ENCODE data around the gene PDE1C.

PDE1C gene

GRCh38 chr7:32001948-32002347 is 68.3 kb downstream of the PDE1C start:
- DNase-seq (ENCODE audit: low spot score) (no peak), ATAC-seq (ENCODE audit: low read depth) (no peak)
- no peaks in the 10 kb centered on the region for H3K4me1 ChIP-seq (ENCODE audit: insufficient read depth, poor library complexity, severe bottlenecking)
- H3K27ac ChIP-seq (ENCODE audit: poor library complexity, severe bottlenecking) = no peak overlapping the region
- H3K36me3 ChIP-seq (ENCODE audit: low read depth) = no peaks in the 10 kb centered on the region
- no peak for TF ChIP-seq CTCF (IDR thresholded peaks at IDR 0.05; ENCODE audit: poor library complexity, severe bottlenecking)
- H3K27me3 ChIP-seq (ENCODE audit: insufficient read depth, poor library complexity, severe bottlenecking) = no peaks in the 10 kb centered on the region
- H3K9me3 ChIP-seq (ENCODE audit: severe bottlenecking) = no peaks in the 10 kb centered on the region
- no peak overlapping the region for H3K4me3 ChIP-seq (ENCODE audit: severe bottlenecking)

GRCh38 chr7:31997423-31997822 is 72.8 kb downstream of the PDE1C start:
- DNase-seq (ENCODE audit: low spot score) (no peak), ATAC-seq (ENCODE audit: low read depth) (no peak)
- Histone ChIP-seq H3K9me3 (ENCODE audit: severe bottlenecking) (no peaks in the 10 kb centered on the region), H3K27me3 (ENCODE audit: insufficient read depth, poor library complexity, severe bottlenecking) (no peaks in the 10 kb centered on the region), H3K27ac (ENCODE audit: poor library complexity, severe bottlenecking) (no peak overlapping the region), H3K4me1 (ENCODE audit: insufficient read depth, poor library complexity, severe bottlenecking) (no peaks in the 10 kb centered on the region), H3K36me3 (ENCODE audit: low read depth) (no peaks in the 10 kb centered on the region), H3K4me3 (ENCODE audit: severe bottlenecking) (no peak overlapping the region)
- TF ChIP-seq CTCF (IDR thresholded peaks at IDR 0.05; ENCODE audit: poor library complexity, severe bottlenecking) = no peak

GRCh38 chr7:31995134-31995533 is 75.1 kb downstream of the PDE1C start:
- no peak overlapping the region for H3K4me3 ChIP-seq (ENCODE audit: severe bottlenecking)
- no peaks in the 10 kb centered on the region for H3K9me3 ChIP-seq (ENCODE audit: severe bottlenecking)
- no peak for TF ChIP-seq CTCF (IDR thresholded peaks at IDR 0.05; ENCODE audit: poor library complexity, severe bottlenecking)
- DNase-seq (ENCODE audit: low spot score) (no peak), ATAC-seq (ENCODE audit: low read depth) (no peak)
- no peaks in the 10 kb centered on the region for H3K36me3 ChIP-seq (ENCODE audit: low read depth)
- H3K4me1 ChIP-seq (ENCODE audit: insufficient read depth, poor library complexity, severe bottlenecking) = no peaks in the 10 kb centered on the region
- no peaks in the 10 kb centered on the region for H3K27me3 ChIP-seq (ENCODE audit: insufficient read depth, poor library complexity, severe bottlenecking)
- H3K27ac ChIP-seq (ENCODE audit: poor library complexity, severe bottlenecking) = no peak overlapping the region

- Histone ChIP-seq H3K4me3 (ENCODE audit: severe bottlenecking) (no peak overlapping the region), H3K4me1 (ENCODE audit: insufficient read depth, poor library complexity, severe bottlenecking) (no peaks in the 10 kb centered on the region), H3K9me3 (ENCODE audit: severe bottlenecking) (no peaks in the 10 kb centered on the region), H3K27ac (ENCODE audit: poor library complexity, severe bottlenecking) (no peak overlapping the region), H3K36me3 (ENCODE audit: low read depth) (no peaks in the 10 kb centered on the region), H3K27me3 (ENCODE audit: insufficient read depth, poor library complexity, severe bottlenecking) (no peaks in the 10 kb centered on the region)
- TF ChIP-seq CTCF (IDR thresholded peaks at IDR 0.05; ENCODE audit: poor library complexity, severe bottlenecking) = no peak
- DNase-seq (ENCODE audit: low spot score) (no peak), ATAC-seq (ENCODE audit: low read depth) (no peak)
These were observed 78.4 kb downstream of the PDE1C start for GRCh38 chr7:31991846-31992245.

GRCh38 chr7:31991406-31991805 is 78.8 kb downstream of the PDE1C start:
- H3K36me3 ChIP-seq (ENCODE audit: low read depth) = no peaks in the 10 kb centered on the region
- DNase-seq (ENCODE audit: low spot score) (no peak), ATAC-seq (ENCODE audit: low read depth) (no peak)
- no peak for TF ChIP-seq CTCF (IDR thresholded peaks at IDR 0.05; ENCODE audit: poor library complexity, severe bottlenecking)
- H3K27ac ChIP-seq (ENCODE audit: poor library complexity, severe bottlenecking) = no peak overlapping the region
- no peaks in the 10 kb centered on the region for H3K27me3 ChIP-seq (ENCODE audit: insufficient read depth, poor library complexity, severe bottlenecking)
- no peak overlapping the region for H3K4me3 ChIP-seq (ENCODE audit: severe bottlenecking)
- H3K4me1 ChIP-seq (ENCODE audit: insufficient read depth, poor library complexity, severe bottlenecking) = no peaks in the 10 kb centered on the region
- no peaks in the 10 kb centered on the region for H3K9me3 ChIP-seq (ENCODE audit: severe bottlenecking)

Data from RWPE2 (cell line).